Brain microvascular endothelial cell (primary cell): Measurements from ENCODE around the gene TRAPPC8.
"Not testable (repeated sequence)": the region's sequence is repeated elsewhere in the genome, so short reads cannot be mapped to it uniquely, and the experiment has no call there.

Source experiments
- DNase-seq: peaks from one replicate; pipeline ENCODE4 v3.0.0-alpha.2; 2020
- H3K27ac ChIP-seq: fragments of 250-450 bp; sonication (Bioruptor Pico); 2 replicates; pipeline ENCODE4 v1.5.1; 2020; ENCODE audit warnings: mild to moderate bottlenecking, moderate library complexity
- H3K27me3 ChIP-seq: fragments of 250-450 bp; sonication (Bioruptor Pico); replicated peaks from 2 replicates; pipeline ENCODE4 v1.5.1; 2020; ENCODE audit warnings: mild to moderate bottlenecking
- H3K36me3 ChIP-seq: fragments of 250-450 bp; sonication (Bioruptor Pico); replicated peaks from 2 replicates; pipeline ENCODE4 v1.5.1; 2020; ENCODE audit warnings: mild to moderate bottlenecking
- H3K4me3 ChIP-seq: 2 replicates; pipeline ENCODE4 v1.5.1; 2011; ENCODE audit warnings: low read depth, mild to moderate bottlenecking, control low read depth, low read length, moderate library complexity
- CTCF ChIP-seq: IDR thresholded peaks from 2 replicates; pipeline ENCODE4 v1.5.1; 2011; ENCODE audit warnings: low read depth, mild to moderate bottlenecking, moderate library complexity, low read length, control low read depth, inconsistent platforms; ENCODE audit errors: missing control alignments
- in situ Hi-C: cut with HindIII; loops from 2 replicates; pipeline ENCODE4 v1.10.0; 2017; ENCODE audit warnings: low sequenced_read_pairs, low pct_ligation_motif_present

Gene TRAPPC8

DNA sequence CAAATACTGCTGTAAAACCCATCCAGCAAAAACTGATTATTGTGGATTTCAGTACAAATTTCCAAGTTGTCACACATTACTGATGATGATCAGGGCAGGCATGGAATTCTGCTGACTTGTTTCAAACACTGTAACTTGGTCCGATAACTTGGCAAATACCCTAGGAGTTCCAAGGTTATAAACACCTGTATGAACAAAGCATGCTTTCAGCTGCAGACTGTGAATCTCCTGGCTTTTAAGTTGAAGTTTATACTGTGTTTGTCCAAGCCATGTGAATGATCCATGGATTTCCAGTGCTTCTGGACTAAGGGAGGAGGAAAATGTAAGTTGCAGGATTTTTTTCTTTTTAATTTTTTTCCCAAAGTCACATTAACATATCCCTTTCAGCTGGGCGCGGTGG is 112.2 kb downstream of the TRAPPC8 start:
- TF ChIP-seq CTCF, result no peak
- no peaks in the 10 kb centered on the region for H3K27me3 ChIP-seq
- DNase-seq, result no peak
- no peak overlapping the region for H3K27ac ChIP-seq
- H3K36me3 ChIP-seq, result peaks cover 11% of the 10 kb centered on the region
- in situ Hi-C loops, result no loop called here
- no peak overlapping the region for H3K4me3 ChIP-seq

DNA sequence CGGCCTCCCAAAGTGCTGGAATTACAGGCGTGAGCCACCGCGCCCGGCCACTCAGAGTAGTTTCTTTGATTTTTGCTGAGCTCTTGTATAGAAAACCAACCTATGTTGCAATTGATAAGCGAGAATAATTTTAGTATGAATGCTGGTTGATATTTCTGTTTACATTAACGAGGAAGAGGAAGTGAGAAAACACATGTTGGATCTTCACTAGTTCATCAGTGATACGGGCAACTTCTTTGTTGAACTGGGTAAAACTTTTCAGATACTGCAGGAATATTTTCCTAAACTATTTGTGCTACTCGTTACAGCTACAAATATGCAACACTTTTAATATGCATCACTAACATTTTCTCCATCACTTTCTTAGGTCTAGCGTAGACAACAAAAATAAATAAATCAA is 114.3 kb downstream of the TRAPPC8 start:
- in situ Hi-C loops, result no loop called here
- Histone ChIP-seq H3K27me3 (no peaks in the 10 kb centered on the region), H3K27ac (no peak overlapping the region), H3K4me3 (no peak overlapping the region), H3K36me3 (peaks cover 8% of the 10 kb centered on the region)
- TF ChIP-seq CTCF, result no peak
- no peak for DNase-seq

GRCh38 chr18:31826673-31827325 is 116.1 kb downstream of the TRAPPC8 start:
- in situ Hi-C loops, H3K27ac ChIP-seq, H3K27me3 ChIP-seq, H3K36me3 ChIP-seq, DNase-seq, H3K4me3 ChIP-seq: not testable (repeated sequence)

DNA sequence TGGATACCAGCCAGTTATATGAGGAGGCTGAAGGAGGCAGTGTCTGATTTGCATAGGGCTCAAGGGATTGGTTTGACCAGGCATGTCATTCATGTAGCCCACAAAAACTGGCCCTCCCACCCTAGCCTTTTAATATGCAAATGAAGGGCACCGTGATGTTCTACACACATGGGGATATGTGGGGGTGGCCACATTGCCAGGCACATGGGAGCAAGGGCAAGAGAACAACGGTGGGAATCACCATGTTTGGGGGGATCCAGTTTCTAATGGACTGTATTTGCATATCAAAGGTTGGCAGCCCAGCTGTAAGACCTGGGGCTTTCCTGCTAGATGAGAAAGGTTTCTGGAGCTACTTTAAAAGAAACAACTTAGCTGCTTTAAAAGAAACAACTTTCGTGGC is 117.2 kb downstream of the TRAPPC8 start:
- H3K4me3 ChIP-seq, result no peak overlapping the region
- no peak for DNase-seq
- no peak for TF ChIP-seq CTCF
- H3K36me3 ChIP-seq, result peaks cover 8% of the 10 kb centered on the region
- H3K27me3 ChIP-seq, result no peaks in the 10 kb centered on the region
- no peak overlapping the region for H3K27ac ChIP-seq
- in situ Hi-C loops, result no loop called here

DNA sequence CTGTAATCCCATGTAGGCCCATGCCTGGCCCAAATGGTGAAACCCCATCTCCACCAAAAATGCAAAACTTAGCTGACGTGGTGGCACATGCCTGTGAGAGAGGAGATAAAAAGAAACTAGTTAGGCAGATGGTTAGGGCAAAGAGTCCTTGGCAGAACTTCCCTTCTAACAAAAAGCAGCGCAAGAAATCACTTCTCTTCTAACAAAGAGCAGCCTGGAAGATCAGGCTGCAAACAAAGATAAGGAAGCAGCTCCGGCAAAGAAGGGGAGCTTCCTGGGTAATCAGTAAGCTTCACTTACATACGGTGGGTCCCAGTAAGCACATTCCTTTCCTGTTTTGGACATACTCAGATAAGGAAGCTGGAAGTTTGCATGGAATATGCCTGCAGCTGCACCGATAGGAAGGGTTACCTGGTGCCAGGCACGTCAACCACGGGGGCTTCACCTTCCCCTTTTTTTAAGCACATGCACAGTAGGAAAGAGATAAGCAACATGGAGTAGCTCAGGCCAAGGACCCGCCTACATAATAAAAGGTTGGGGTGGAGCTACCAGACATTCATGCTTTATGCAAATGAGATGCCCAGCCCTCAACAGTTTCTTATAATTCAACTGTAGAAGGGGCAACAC is 121.3 kb downstream of the TRAPPC8 start:
- no peak for TF ChIP-seq CTCF
- Histone ChIP-seq H3K36me3 (no peaks in the 10 kb centered on the region), H3K4me3 (no peak overlapping the region), H3K27me3 (no peaks in the 10 kb centered on the region), H3K27ac (no peak overlapping the region)
- in situ Hi-C loops, result no loop called here
- DNase-seq, result no peak

DNA sequence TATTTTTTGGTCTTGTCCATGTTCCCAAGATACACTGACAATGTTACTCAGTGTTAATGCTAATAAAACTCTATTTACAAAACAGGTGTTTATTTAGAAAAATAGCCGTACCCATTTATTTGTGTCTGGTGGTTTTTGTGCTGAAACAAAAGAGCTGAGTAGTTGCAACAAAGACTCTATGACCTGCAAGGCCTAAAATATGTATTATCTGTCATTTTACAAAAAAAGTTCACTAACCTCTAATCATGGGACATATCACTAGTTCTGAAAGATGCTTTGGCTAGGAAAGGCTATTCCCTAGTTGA is 123.1 kb downstream of the TRAPPC8 start:
- Histone ChIP-seq H3K36me3 (no peaks in the 10 kb centered on the region), H3K4me3 (no peak overlapping the region), H3K27me3 (no peaks in the 10 kb centered on the region), H3K27ac (no peak overlapping the region)
- DNase-seq, result no peak
- in situ Hi-C loops, result no loop called here
- TF ChIP-seq CTCF, result no peak
